IPS DF 4.7 (cell line): ENCODE data around the gene ZNF662.
"Not testable (repeated sequence)": the region's sequence is repeated elsewhere in the genome, so short reads cannot be mapped to it uniquely, and the experiment has no call there.

ENCODE experiments used
- DNase-seq: peaks from one replicate; pipeline ENCODE4 v3.0.0-alpha.2; 2013; ENCODE audit warnings: low spot score; ENCODE audit errors: extremely low read depth

The ZNF662 gene

DNA sequence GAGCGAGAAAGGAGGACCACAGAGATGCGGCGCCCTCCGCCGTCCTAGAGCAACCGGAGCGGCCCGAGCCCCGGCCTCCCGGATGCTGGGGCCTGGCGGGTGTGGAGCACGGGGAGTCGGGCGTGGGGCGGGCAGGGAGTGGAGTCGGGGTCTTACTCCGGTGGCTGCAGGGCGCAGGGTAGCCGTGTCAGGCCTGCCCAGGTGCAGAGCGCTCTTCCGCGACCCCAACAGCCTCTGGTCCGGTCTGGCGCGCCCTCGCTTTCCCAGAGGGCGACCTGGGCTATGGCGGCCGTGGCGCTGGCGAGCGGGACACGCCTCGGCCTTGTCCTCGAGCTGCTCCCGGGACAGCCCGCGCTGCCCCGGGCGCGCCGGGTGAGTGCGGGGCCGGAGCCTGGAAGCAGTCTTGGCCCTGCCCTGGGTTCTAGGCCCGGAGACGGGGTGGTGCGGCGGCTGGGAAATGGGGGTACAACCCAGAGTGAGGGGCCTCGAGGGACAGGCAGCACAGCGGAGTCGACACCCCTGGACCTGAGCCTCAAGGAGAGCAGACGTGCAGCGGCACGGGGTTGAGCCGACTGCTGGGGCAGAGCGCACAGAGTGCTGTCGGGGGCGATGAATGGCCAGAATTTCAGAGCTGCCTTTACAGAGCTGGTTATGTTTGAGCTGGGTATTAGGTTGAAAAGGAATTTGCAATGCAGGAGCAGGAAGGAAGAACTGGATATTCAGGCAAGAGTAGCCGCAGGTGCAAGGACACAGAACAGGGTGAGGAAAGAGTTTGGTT is at the start of gene ZNF662:
Gene ZNF662, plus strand, starts transcription at position 73 of the 778 bp plus-strand sequence. CDS start 1,973 bp downstream, outside the sequence.
- DNase-seq, result no peak

- DNase-seq, result no peak
Measured at GRCh38 chr3:42856544-42856943, 49.4 kb upstream of the ZNF662 start.

GRCh38 chr3:42864321-42864950 is 41.5 kb upstream of the ZNF662 start:
- no peak for DNase-seq

DNA sequence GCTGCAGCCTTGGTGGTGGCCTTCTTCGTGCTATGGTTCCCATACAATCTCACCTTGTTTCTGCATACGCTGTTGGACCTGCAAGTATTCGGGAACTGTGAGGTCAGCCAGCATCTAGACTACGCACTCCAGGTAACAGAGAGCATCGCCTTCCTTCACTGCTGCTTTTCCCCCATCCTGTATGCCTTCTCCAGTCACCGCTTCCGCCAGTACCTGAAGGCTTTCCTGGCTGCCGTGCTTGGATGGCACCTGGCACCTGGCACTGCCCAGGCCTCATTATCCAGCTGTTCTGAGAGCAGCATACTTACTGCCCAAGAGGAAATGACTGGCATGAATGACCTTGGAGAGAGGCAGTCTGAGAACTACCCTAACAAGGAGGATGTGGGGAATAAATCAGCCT is 40.7 kb upstream of the ZNF662 start:
- DNase-seq, result no peak

DNA sequence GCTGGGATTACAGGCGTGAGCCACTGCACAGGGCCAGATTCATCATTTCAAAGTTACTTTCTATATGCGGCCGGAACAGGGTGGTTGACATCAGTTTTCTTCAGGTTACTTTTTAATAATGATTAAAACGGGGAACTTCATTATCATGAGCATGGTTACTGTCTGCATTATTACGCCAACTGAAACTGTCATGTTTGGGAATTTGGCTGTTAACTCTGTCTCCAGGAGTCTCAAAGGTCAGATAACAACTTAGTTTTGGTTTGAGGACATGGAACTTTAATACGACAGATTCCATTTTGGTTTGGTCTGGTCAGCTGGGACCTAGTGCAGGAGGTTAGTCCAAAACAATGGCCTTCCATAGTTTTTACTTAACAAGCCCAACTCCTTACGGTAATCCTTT is 38.8 kb upstream of the ZNF662 start:
- no peak for DNase-seq

GRCh38 chr3:42868841-42869240 is 37.1 kb upstream of the ZNF662 start:
- DNase-seq, result no peak

DNA sequence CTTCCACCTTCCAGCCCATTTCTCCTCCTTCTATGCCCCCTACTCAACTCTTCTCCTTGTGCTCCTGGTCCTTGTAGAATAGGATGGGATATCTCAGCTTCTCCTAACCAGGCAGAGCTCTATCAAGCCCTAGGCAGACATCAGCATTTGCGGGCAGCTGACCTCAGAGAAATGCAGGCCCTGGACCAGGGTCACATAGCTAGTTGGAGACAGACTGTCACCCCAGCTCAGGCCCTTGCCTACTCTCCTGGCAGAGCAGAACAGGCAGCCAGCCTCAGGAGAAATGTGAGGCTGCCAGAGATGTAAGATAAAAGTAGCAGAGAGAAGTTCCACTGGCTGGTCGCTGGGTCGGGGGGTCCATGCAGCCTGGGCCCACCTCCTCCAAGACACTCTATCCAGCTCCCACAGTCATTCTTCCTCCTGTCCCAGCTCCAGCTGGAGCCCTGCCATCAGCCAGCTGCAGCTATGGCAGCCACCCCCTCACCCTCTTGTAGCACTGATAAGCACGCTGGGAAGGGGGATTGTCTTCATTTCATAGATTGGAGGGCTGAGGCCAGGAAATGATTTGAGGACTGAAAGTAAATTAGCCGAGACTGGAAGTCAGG is 34.2 kb upstream of the ZNF662 start:
- DNase-seq, result no peak

DNA sequence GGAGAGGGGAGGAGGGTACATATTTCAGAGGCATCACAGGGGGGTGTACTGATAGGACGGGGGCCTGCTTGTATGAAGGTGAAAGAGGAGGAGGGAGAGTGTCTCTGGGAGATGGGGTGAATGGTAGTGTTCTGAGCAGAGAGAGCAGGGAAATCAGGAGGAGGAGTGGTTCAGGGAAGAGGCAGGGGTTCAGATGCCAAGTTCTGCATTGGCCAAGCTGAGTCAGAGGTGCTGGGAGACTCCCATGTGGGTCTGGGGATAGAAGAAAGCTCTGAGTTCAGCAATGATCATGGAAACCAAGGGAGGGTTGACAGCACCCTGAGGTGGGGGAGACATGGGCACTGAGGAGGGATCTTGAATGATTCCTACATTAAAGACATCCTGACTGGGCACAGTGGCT is 33.2 kb upstream of the ZNF662 start:
- DNase-seq, result no peak

DNA sequence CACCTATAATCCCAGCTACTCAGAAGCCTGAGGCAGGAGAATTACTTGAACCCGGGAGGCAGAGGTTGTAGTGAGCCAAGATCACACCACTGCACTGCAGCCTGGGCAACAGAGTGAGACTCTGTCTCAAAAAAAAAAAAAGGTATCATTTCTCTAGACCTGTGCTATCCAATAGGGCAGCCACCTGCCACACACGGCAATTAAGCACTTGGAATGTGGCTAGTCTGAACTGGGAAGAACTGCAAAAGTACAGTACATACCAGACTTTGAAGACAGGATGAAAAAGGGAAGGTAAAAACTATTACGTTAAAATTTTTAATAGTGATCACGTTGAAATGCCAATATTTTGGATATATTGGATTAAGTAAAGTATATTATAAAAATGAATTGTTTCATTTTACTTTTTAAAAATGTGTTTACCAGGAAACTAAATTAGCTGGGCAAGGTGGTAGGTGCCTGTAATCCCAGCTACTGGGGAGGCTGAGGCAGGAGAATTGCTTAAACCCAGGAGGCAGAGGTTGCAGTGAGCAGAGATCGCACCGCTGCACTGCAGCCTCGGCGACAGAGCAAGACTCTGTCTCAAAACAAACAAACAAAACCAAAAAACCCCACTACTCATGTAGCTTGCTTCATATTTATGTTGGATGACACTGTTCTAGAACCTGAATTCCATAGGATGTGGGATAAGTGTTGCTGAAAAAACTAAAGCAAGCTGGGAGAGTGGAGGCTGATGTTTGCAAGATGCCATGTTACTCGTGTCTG is 32.5 kb upstream of the ZNF662 start:
- no peak for DNase-seq

- DNase-seq, result no peak
Measured at GRCh38 chr3:42874749-42875148, 31.2 kb upstream of the ZNF662 start.

GRCh38 chr3:42875325-42876151 is 30.4 kb upstream of the ZNF662 start, which contains the start of gene CYP8B1:
CYP8B1 (minus strand) TSS chr3:42875879; CDS start chr3:42875816, 63 bp downstream.
- DNase-seq, result no peak

GRCh38 chr3:42876401-42876800 is 29.5 kb upstream of the ZNF662 start:
- no peak for DNase-seq

- DNase-seq, result no peak
Measured at GRCh38 chr3:42876940-42877720, 28.8 kb upstream of the ZNF662 start.

GRCh38 chr3:42877881-42878280 is 28.1 kb upstream of the ZNF662 start:
- no peak for DNase-seq

GRCh38 chr3:42880183-42880582 is 25.8 kb upstream of the ZNF662 start:
- DNase-seq, result no peak

GRCh38 chr3:42880601-42881451 is 25.1 kb upstream of the ZNF662 start:
- peak; percentile 62 for DNase-seq

DNA sequence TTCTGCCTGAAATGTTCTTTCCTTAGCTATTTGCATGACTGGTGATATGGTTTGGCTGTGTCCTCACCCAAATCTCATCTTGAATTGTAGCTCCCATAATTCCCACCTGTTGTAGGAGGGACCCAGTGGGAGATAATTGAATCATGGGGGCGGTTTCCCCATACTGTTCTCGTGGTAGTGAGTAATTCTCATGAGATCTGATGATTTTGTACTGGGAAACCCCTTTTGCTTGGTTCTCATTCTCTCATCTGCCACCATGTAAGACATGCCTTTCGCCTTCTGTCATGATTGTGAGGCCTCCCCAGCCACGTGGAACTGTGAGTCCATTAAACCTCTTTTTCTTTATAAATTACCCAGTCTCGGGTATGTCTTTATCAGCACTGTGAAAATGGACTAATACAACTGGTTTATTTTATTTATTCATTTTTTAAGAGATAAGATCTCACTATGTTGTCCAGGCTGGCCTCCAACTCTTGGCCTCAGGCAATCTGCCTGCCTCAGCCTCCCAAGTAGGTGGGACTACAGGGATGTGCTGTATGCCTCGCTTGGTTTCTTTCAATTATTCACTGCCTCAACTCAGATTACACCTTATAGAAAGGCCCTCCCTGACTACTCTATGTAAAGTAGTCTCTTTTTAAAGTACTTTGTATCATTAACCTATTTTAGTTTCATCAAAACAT is 22.6 kb upstream of the ZNF662 start:
- not testable (repeated sequence) for DNase-seq

- no peak for DNase-seq
Measured at GRCh38 chr3:42884324-42884723, 21.6 kb upstream of the ZNF662 start.
